Measurements from ENCODE around the gene HMGB2. TPM values are rescaled to one million over a fixed set of nuclear protein-coding genes. Genes with fewer than 3 reads are reported as not detected.

Gene HMGB2
- 100 to 1,000 TPM; 253 to 598 (median 386) TPM for polyA plus RNA-seq (ENCODE audit: insufficient read depth in 1 of 5, insufficient read length in 5 of 5, low replicate concordance in 1 of 5)
- long read RNA-seq, donor 1, transcript HMGB2-205 (3 exons, 1,841 nt): minor isoform, 12 of 280 reads
- long read RNA-seq, donor 1, transcript HMGB2-201 (5 exons, 1,889 nt): major isoform, 159 of 280 reads
- long read RNA-seq, donor 1, transcript HMGB2-203 (5 exons, 1,175 nt): minor isoform, 10 of 280 reads
- long read RNA-seq, donor 1, transcript HMGB2-202 (4 exons, 1,032 nt): minor isoform, 39 of 280 reads
- long read RNA-seq, donor 1, partial matches to known transcripts: 53 of 280 reads
- long read RNA-seq, donor 1, other reads (novel, unspliced or antisense): 7 of 280 reads
- long read RNA-seq, donor 2, transcript HMGB2-202 (4 exons, 1,032 nt): minor isoform, 59 of 273 reads
- long read RNA-seq, donor 2, transcript HMGB2-201 (5 exons, 1,889 nt): major isoform, 126 of 273 reads
- long read RNA-seq, donor 2, transcript HMGB2-203 (5 exons, 1,175 nt): minor isoform, 7 of 273 reads
- long read RNA-seq, donor 2, transcript HMGB2-205 (3 exons, 1,841 nt): minor isoform, 12 of 273 reads
- long read RNA-seq, donor 2, partial matches to known transcripts: 69 of 273 reads
- long read RNA-seq, donor 2, other reads (novel, unspliced or antisense): 0 of 273 reads
- long read RNA-seq, donor 3, transcript HMGB2-203 (5 exons, 1,175 nt): minor isoform, 5 of 272 reads
- long read RNA-seq, donor 3, transcript HMGB2-205 (3 exons, 1,841 nt): minor isoform, 22 of 272 reads
- long read RNA-seq, donor 3, transcript HMGB2-202 (4 exons, 1,032 nt): minor isoform, 37 of 272 reads
- long read RNA-seq, donor 3, transcript HMGB2-201 (5 exons, 1,889 nt): major isoform, 130 of 272 reads
- long read RNA-seq, donor 3, partial matches to known transcripts: 78 of 272 reads
- long read RNA-seq, donor 3, other reads (novel, unspliced or antisense): 0 of 272 reads
- long read RNA-seq, donor 4, transcript HMGB2-202 (4 exons, 1,032 nt): minor isoform, 20 of 121 reads
- long read RNA-seq, donor 4, transcript HMGB2-203 (5 exons, 1,175 nt): minor isoform, 7 of 121 reads
- long read RNA-seq, donor 4, transcript HMGB2-201 (5 exons, 1,889 nt): major isoform, 77 of 121 reads
- long read RNA-seq, donor 4, partial matches to known transcripts: 13 of 121 reads
- long read RNA-seq, donor 4, other reads (novel, unspliced or antisense): 0 of 121 reads
- long read RNA-seq, donor 5, transcript HMGB2-201 (5 exons, 1,889 nt): major isoform, 299 of 514 reads
- long read RNA-seq, donor 5, transcript HMGB2-202 (4 exons, 1,032 nt): minor isoform, 79 of 514 reads
- long read RNA-seq, donor 5, transcript HMGB2-203 (5 exons, 1,175 nt): minor isoform, 23 of 514 reads
- long read RNA-seq, donor 5, transcript HMGB2-205 (3 exons, 1,841 nt): minor isoform, 17 of 514 reads
- long read RNA-seq, donor 5, partial matches to known transcripts: 96 of 514 reads
- long read RNA-seq, donor 5, other reads (novel, unspliced or antisense): 0 of 514 reads
- long read RNA-seq, donor 6, transcript HMGB2-202 (4 exons, 1,032 nt): minor isoform, 48 of 247 reads
- long read RNA-seq, donor 6, transcript HMGB2-203 (5 exons, 1,175 nt): minor isoform, 10 of 247 reads
- long read RNA-seq, donor 6, transcript HMGB2-205 (3 exons, 1,841 nt): minor isoform, 7 of 247 reads
- long read RNA-seq, donor 6, transcript HMGB2-201 (5 exons, 1,889 nt): major isoform, 154 of 247 reads
- long read RNA-seq, donor 6, partial matches to known transcripts: 28 of 247 reads
- long read RNA-seq, donor 6, other reads (novel, unspliced or antisense): 0 of 247 reads
- long read RNA-seq, donor 7, transcript HMGB2-201 (5 exons, 1,889 nt): major isoform, 81 of 129 reads
- long read RNA-seq, donor 7, transcript HMGB2-202 (4 exons, 1,032 nt): minor isoform, 34 of 129 reads
- long read RNA-seq, donor 7, transcript HMGB2-203 (5 exons, 1,175 nt): minor isoform, 6 of 129 reads
- long read RNA-seq, donor 7, partial matches to known transcripts: 5 of 129 reads
- long read RNA-seq, donor 7, other reads (novel, unspliced or antisense): 0 of 129 reads
- long read RNA-seq, donor 8, transcript HMGB2-202 (4 exons, 1,032 nt): minor isoform, 18 of 83 reads
- long read RNA-seq, donor 8, transcript HMGB2-201 (5 exons, 1,889 nt): major isoform, 55 of 83 reads
- long read RNA-seq, donor 8, partial matches to known transcripts: 6 of 83 reads
- long read RNA-seq, donor 8, other reads (novel, unspliced or antisense): 0 of 83 reads

GRCh38 chr4:173334085-173334890, at the start of gene HMGB2:
Gene HMGB2, minus strand, starts transcription at chr4:173334358. Its CDS starts 709 bp downstream, at chr4:173333649.
- DNase-seq: peak; percentile 100

- DNase-seq: no peak
These were observed 48.2 kb upstream of the HMGB2 start for GRCh38 chr4:173382349-173382748.

- no peak for DNase-seq
These were observed 47.5 kb upstream of the HMGB2 start for GRCh38 chr4:173381610-173382009.

- no peak for DNase-seq
These were observed 46.8 kb upstream of the HMGB2 start for GRCh38 chr4:173380987-173381386.

- no peak for DNase-seq
These were observed 45.8 kb upstream of the HMGB2 start for GRCh38 chr4:173379929-173380328.

- no peak for DNase-seq
These were observed 40.4 kb upstream of the HMGB2 start for GRCh38 chr4:173374588-173374987.

- DNase-seq: peak; percentile 80 to 81
These were observed 37.4 kb upstream of the HMGB2 start for GRCh38 chr4:173371292-173372192.

GRCh38 chr4:173370477-173371291, 36.5 kb upstream of the HMGB2 start, which contains the start of gene SAP30:
Gene SAP30, plus strand, starts transcription at chr4:173370954. Its CDS starts 229 bp downstream, at chr4:173371183.
- DNase-seq: peak; percentile 99 to 100

GRCh38 chr4:173370130-173370476, 35.9 kb upstream of the HMGB2 start:
- DNase-seq: no peak

- DNase-seq: no peak
These were observed 33.8 kb upstream of the HMGB2 start for GRCh38 chr4:173367946-173368345.

- DNase-seq: no peak
These were observed 33.1 kb upstream of the HMGB2 start for GRCh38 chr4:173367285-173367684.

- no peak for DNase-seq
These were observed 31.3 kb upstream of the HMGB2 start for GRCh38 chr4:173365359-173365996.

- no peak for DNase-seq
These were observed 28.5 kb upstream of the HMGB2 start for GRCh38 chr4:173362666-173363065.

- no peak for DNase-seq
These were observed 26.5 kb upstream of the HMGB2 start for GRCh38 chr4:173360587-173361221.

GRCh38 chr4:173357939-173358338, 23.8 kb upstream of the HMGB2 start:
- no peak for DNase-seq

GRCh38 chr4:173347467-173347866, 13.3 kb upstream of the HMGB2 start:
- DNase-seq: no peak
